Uterus (tissue), 2 donors: ENCODE data around the gene GDPGP1.

Experiments
- CTCF ChIP-seq, 4 experiments: fragments of 200-600 bp in 2 of 4; fragments of 450-650 bp in 2 of 4; sonication (generic) in 2 of 4; IDR thresholded peaks; one replicate each; pipeline ENCODE4 v1.5.1; 2016 to 2019; ENCODE audit warnings: antibody characterized with exemption in 4 of 4, mild to moderate bottlenecking in 2 of 4, moderate library complexity in 1 of 4
- POLR2A ChIP-seq, 2 donors: fragments of 450-650 bp; IDR thresholded peaks; one replicate each; pipeline ENCODE4 v1.6.1; 2016; ENCODE audit warnings: antibody characterized with exemption in 2 of 2, mild to moderate bottlenecking in 1 of 2, moderate library complexity in 1 of 2

GRCh38 chr15:90262426-90262825, 28.4 kb downstream of the GDPGP1 start:
- TF ChIP-seq CTCF (IDR thresholded peaks at IDR 0.05) = no peak
- TF ChIP-seq POLR2A (IDR thresholded peaks at IDR 0.05) = no peak
